T-helper 17 cell (primary cell): ENCODE measurements around the gene MOV10L1. TPM values are rescaled to one million over a fixed set of nuclear protein-coding genes. Genes with fewer than 3 reads are reported as not detected.

Experiments
- ATAC-seq: fragments of 150-1000 bp; cut with Tn5 transposase; 2 replicates; pipeline ENCODE4 v1.10.0; 2021; ENCODE audit warnings: mild to moderate bottlenecking, moderate library complexity
- DNase-seq, 3 donors: peaks; one replicate each; pipeline versions ENCODE4 v3.0.0 to v3.0.0-alpha.2; 2020 to 2021
- H3K9me3 ChIP-seq: one replicate; pipeline ENCODE4 v1.7.0; 2013; ENCODE audit warnings: low read length, mild to moderate bottlenecking; ENCODE audit not compliant: control insufficient read depth, poor library complexity, severe bottlenecking
- H3K27ac Mint-ChIP-seq: one replicate; pipeline ENCODE4 v1.8.0; 2022; ENCODE audit warnings: mild to moderate bottlenecking, moderate library complexity, mixed read lengths
- H3K27me3 Mint-ChIP-seq: one replicate; pipeline ENCODE4 v1.8.0; 2022; ENCODE audit warnings: mixed read lengths
- H3K36me3 Mint-ChIP-seq: one replicate; pipeline ENCODE4 v1.8.0; 2022; ENCODE audit warnings: low read depth, mixed read lengths
- H3K4me1 Mint-ChIP-seq: one replicate; pipeline ENCODE4 v1.8.0; 2022; ENCODE audit warnings: mild to moderate bottlenecking, mixed read lengths
- H3K4me3 Mint-ChIP-seq: one replicate; pipeline ENCODE4 v1.8.0; 2022; ENCODE audit warnings: mild to moderate bottlenecking, moderate library complexity, mixed read lengths
- total RNA-seq, 4 donors: library from RNA in 2 of 4; stranded (reverse) in 2 of 4; gene quantifications; one replicate each; pipeline ENCODE4 v1.2.3 and lab custom pipeline; 2022 to 2026

MOV10L1 gene
- total RNA-seq, 2 donors from 2014 or later, result not detected

DNA sequence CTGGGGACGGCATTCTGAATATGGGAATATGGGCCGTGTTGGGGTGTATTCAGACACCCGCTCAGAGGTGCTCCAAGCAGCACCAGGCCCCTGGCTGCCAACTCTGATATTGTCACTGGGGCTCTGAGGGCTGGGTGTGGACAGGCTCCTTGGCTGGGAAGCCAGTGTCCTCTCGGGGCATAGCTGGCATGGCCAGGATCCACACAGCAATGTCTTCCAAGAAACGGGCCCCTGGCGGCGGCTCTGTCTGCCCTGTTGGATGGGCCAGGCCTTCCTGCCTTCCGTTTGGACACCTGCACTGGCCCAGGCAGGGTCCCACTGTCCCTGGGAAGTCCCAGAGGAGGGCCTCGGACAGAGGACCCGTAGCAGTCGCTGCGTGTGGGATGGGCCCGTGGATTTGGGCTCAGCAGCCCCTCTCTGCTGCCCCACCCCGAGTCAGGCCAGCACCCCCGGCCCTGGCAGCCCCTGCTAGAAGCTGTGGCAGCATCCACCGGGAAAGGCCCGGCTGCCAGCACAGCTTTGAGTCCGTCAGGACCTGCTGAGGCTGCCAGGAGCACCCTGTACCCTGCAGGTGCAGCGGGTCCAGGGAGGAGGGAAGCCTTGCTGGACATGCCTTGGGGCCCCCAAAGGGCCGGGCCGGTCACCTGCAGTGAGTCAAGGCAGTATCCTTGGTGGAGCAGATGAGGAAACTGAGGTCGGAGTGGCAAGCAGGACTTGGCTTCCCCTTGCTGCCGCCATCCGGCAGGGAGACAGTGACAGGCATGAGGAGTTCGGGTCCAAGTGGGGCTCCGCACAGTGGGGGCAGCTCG is 84.8 kb downstream of the MOV10L1 start:
- no peak for ATAC-seq
- Mint-ChIP-seq H3K4me1 (peaks cover 4% of the 10 kb centered on the region), H3K4me3 (no peak overlapping the region), H3K36me3 (peaks cover 1% of the 10 kb centered on the region), H3K27ac (no peak overlapping the region), H3K27me3 (peaks cover 17% of the 10 kb centered on the region)
- DNase-seq, result no peak
- H3K9me3 ChIP-seq, result no peaks in the 10 kb centered on the region

DNA sequence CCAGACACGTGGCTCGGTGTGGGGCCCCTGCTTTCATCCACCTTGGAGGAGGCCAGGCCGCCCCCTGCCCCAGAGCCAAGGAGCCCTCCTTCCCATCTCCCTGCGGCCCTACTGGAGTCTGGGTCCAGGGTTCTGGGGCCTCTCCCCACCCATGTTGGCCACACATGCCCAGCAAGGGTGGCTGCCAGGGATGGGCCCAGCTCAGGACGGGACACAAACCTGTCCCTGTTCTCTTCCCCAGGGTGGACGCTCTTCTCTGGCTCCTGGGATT is 85.3 kb downstream of the MOV10L1 start:
- Mint-ChIP-seq H3K4me1 (peaks cover 7% of the 10 kb centered on the region), H3K36me3 (peaks cover 4% of the 10 kb centered on the region), H3K4me3 (no peak overlapping the region), H3K27ac (no peak overlapping the region), H3K27me3 (peaks cover 22% of the 10 kb centered on the region)
- DNase-seq (no peak), ATAC-seq (no peak)
- no peaks in the 10 kb centered on the region for H3K9me3 ChIP-seq

DNA sequence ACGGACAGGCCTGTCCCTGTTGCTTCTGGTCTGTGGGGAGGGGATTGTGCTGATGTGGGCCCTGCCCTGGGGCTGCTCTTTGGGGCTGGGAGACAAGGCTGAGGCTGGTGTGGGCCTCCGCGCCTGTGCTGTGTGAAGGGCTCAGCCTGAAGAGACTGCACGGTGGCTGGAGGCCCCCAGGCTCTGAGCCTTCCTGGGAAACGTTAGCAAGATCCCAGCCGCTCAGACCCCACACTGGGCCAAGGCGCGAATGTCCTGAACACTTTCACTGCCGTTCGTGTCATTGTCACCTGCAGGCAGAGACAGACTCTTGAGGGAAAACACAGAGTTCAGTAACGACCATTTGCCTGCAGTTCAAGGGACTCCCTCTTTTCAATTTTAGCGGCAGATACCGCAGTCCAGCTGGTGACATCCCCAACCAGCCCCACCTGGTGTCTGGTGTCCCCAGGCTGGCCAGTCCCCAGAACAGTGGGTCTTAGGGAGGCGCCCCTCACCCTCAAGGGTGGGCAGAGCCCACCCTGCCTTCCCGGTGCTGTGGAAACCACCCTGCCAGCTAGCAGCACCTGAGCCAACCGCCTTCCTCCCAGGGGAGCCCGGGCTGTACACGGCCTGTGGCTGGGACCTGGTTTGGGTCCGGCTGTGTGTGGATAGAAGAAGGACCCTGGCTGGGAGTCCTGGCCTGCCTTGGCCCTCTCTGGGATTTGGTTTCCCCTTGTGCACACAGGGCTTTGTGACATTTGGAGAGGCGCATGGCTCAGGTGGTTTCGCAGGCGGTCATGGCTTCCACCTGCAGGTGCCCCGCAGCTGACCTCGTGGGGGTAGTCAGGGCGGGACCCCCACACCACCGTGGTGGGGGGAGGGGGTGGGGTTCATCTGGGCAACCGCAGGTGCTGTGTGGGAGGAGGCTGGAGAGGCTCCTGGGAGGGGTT is 86.4 kb downstream of the MOV10L1 start:
- peaks cover 25% of the 10 kb centered on the region for H3K27me3 Mint-ChIP-seq
- peaks cover 4% of the 10 kb centered on the region for H3K4me1 Mint-ChIP-seq
- no peak overlapping the region for H3K4me3 Mint-ChIP-seq
- peaks cover 4% of the 10 kb centered on the region for H3K36me3 Mint-ChIP-seq
- no peaks in the 10 kb centered on the region for H3K9me3 ChIP-seq
- ATAC-seq, result no peak
- no peak overlapping the region for H3K27ac Mint-ChIP-seq
- DNase-seq, result no peak

DNA sequence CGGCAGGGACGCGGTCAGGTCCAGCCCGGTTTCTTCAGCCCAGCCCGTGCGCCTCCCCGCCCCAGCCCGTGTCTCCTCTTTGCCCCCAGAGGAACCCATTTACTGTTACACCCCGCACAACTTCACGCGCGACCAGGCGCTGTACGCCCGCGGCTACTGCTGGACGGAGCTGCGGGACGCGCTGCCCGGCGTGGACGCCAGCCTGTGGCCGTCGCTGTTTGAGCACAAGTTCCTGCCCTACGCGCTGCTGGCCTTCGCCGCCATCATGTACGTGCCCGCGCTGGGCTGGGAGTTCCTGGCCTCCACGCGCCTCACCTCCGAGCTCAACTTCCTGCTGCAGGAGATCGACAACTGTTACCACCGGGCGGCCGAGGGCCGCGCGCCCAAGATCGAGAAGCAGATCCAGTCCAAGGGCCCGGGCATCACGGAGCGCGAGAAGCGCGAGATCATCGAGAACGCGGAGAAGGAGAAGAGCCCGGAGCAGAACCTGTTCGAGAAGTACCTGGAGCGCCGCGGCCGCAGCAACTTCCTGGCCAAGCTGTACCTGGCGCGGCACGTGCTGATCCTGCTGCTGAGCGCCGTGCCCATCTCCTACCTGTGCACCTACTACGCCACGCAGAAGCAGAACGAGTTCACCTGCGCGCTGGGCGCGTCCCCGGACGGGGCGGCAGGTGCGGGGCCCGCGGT is 87.2 kb downstream of the MOV10L1 start:
- no peak overlapping the region for H3K27ac Mint-ChIP-seq
- no peak for DNase-seq
- ATAC-seq, result no peak
- H3K4me3 Mint-ChIP-seq, result no peak overlapping the region
- H3K36me3 Mint-ChIP-seq, result peaks cover 4% of the 10 kb centered on the region
- no peaks in the 10 kb centered on the region for H3K9me3 ChIP-seq
- H3K27me3 Mint-ChIP-seq, result peaks cover 20% of the 10 kb centered on the region
- H3K4me1 Mint-ChIP-seq, result peaks cover 4% of the 10 kb centered on the region

DNA sequence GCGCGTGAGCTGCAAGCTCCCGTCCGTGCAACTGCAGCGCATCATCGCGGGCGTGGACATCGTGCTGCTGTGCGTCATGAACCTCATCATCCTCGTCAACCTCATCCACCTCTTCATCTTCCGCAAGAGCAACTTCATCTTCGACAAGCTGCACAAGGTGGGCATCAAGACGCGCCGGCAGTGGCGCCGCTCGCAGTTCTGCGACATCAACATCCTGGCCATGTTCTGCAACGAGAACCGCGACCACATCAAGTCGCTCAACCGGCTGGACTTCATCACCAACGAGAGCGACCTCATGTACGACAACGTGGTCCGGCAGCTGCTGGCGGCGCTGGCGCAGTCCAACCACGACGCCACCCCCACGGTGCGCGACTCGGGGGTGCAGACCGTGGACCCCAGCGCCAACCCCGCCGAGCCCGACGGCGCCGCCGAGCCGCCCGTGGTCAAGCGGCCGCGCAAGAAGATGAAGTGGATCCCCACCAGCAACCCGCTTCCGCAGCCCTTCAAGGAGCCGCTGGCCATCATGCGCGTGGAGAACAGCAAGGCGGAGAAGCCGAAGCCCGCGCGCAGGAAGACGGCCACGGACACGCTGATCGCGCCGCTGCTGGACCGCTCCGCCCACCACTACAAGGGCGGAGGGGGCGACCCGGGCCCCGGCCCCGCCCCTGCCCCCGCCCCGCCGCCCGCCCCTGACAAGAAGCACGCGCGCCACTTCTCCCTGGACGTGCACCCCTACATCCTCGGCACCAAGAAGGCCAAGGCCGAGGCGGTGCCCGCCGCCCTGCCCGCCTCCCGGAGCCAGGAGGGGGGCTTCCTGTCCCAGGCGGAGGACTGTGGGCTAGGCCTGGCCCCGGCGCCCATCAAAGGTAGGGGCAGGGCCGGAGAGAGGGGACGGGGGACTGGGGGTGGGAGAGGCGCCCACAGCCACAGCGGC is 88.0 kb downstream of the MOV10L1 start:
- Mint-ChIP-seq H3K4me3 (no peak overlapping the region), H3K27me3 (peaks cover 13% of the 10 kb centered on the region), H3K4me1 (peaks cover 4% of the 10 kb centered on the region), H3K36me3 (peaks cover 4% of the 10 kb centered on the region), H3K27ac (no peak overlapping the region)
- DNase-seq, result no peak
- ATAC-seq, result no peak
- no peaks in the 10 kb centered on the region for H3K9me3 ChIP-seq

DNA sequence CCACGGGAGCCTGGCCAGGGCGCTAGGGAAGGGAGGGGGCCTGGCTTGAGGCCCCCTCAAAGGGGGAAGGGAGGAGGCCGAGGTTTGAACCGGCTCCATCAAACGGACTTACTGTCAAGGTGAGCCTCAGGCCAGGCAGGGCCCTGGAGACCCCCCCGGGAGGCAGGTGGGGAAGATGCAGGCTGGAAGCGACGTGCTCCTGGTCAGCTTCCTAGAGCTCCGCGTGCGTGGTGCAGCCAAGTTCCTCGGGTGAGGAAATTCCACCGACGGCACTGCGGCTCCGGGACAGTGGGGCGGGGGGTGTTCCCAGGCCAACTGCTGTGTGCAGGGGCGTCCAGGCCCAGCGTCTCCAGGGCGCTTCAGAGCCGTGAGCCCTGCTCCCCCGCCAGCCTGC is 88.7 kb downstream of the MOV10L1 start:
- peaks cover 4% of the 10 kb centered on the region for H3K36me3 Mint-ChIP-seq
- peaks cover 13% of the 10 kb centered on the region for H3K27me3 Mint-ChIP-seq
- DNase-seq, result no peak

DNA sequence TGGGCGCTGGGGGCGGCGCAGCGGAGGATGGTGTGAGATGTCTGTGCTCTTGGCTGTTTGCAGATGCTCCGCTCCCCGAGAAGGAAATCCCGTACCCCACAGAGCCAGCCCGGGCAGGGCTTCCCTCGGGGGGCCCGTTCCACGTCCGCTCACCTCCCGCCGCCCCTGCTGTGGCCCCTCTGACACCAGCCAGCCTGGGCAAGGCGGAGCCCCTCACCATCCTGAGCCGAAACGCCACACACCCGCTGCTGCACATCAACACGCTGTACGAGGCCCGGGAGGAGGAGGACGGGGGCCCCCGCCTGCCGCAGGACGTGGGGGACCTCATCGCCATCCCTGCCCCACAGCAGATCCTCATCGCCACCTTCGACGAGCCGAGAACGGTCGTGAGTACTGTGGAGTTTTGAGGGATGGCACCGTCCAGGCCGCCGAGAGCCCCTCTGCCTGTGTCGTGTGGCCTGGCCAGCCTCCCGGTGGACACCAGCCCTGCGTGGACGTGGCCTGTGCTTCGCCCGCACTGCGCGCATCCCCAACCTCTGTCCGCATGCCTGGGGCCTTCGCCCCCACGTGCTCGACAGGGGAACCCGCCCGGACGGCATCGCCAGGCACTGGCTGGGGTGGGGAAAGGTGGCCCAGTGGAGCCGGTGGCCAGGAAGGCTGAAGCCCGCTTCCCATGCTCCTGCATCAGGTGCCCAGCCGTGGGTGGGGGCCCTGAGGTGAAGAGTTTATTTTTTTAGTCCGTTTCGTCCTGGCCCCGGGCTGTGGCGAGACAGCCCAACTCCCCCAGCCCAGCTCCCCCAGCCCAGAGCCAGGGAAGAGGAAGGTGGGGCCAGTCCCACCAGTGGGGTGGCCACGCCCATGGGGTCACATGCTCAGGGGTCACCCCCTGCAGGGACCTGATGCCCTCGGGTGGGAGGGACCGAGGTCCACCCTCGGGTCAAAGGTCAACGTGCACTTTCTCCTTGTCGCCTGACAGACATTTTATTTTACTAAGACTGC is 89.4 kb downstream of the MOV10L1 start:
- H3K27ac Mint-ChIP-seq, result no peak overlapping the region
- H3K27me3 Mint-ChIP-seq, result peaks cover 13% of the 10 kb centered on the region
- no peak overlapping the region for H3K4me3 Mint-ChIP-seq
- ATAC-seq (no peak), DNase-seq (no peak)
- H3K4me1 Mint-ChIP-seq, result peaks cover 4% of the 10 kb centered on the region
- H3K9me3 ChIP-seq, result no peaks in the 10 kb centered on the region
- H3K36me3 Mint-ChIP-seq, result peaks cover 4% of the 10 kb centered on the region

More for the DNA sequence above, 88.7 kb downstream of the MOV10L1 start:
- H3K4me3 Mint-ChIP-seq, result no peak overlapping the region
- no peak overlapping the region for H3K27ac Mint-ChIP-seq
- no peak for ATAC-seq
- H3K4me1 Mint-ChIP-seq, result peaks cover 4% of the 10 kb centered on the region
- H3K9me3 ChIP-seq, result no peaks in the 10 kb centered on the region

DNA sequence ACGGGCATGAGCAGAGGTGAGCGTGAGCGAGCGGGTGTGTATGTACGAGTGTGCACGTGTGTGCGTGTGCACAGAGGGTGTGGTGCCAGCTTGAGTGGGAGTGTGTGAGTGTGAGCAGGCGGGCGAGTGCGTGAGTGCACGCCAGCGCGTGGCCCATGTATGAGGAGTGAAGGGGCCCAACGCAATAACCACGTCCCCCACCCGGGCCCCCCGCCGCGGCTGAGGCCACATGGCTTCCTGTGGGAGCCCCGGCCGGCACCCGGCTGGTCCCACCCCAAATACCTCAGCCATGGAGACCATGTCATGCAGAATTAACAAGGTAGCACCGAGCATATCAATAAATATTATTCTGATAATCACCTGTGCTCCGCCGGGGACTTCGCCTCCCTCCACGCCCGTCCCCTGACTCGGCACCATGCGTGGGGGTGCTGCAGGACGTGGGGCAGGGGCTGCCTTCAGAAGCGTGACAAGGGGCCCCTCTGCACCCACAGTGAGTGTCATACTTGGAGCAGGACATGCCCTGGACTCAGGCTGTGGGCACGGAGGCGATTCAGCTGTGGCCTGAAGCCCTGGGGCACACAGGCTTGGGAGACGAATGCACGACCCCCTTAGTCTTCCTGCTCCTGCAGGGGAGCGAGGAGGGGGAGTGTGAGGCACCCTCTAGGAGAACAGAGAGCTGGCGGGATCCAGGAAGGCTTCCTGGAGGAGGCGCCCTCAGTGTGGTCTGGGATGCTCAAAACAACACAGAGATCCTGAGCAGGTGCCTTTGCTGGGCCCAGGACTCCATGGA is 90.3 kb downstream of the MOV10L1 start:
- H3K4me1 Mint-ChIP-seq, result peaks cover 7% of the 10 kb centered on the region
- H3K4me3 Mint-ChIP-seq, result no peak overlapping the region
- H3K9me3 ChIP-seq, result no peaks in the 10 kb centered on the region
- peaks cover 4% of the 10 kb centered on the region for H3K36me3 Mint-ChIP-seq
- ATAC-seq (no peak), DNase-seq (no peak)
- peaks cover 13% of the 10 kb centered on the region for H3K27me3 Mint-ChIP-seq
- no peak overlapping the region for H3K27ac Mint-ChIP-seq

DNA sequence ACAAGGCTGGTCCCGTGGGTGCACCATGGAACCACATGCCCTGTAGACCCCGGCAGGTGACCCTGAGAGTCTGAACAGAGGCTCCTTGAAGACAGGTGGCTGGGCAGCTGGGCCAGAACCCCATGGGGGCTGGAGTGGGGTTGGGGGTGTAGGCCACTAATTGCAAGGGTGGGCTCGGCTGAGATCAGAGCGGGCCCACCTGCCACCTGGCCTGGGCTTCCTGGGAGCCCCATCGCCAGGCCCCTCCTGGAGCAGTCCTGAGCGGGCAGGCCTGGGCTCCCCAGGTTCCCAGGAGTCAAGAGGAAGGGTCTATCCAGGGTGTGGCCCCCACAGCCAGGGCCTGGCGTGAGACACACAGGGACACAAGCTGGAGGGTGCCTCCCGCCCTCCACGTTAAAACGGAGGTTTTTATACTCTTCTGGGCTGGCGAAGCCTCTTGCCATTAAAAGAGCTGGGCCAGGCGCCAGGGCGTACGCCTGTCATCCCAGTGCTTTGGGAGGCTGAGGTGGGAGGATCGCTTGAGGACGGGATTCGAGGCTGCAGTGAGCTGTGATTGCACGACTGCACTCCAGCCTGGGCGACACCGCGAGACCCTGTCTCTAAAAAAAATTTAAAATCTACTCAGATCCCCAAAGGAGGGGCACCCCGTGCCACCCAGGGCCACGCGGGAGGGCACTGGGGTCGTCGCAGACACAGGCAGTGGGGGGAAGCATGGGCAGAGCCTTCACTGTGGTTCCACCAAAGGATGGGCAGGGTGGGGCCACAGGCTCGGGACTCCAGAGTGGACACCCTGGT is 91.1 kb downstream of the MOV10L1 start:
- H3K36me3 Mint-ChIP-seq, result peaks cover 4% of the 10 kb centered on the region
- H3K4me3 Mint-ChIP-seq, result no peak overlapping the region
- DNase-seq (no peak), ATAC-seq (no peak)
- H3K4me1 Mint-ChIP-seq, result peaks cover 7% of the 10 kb centered on the region
- no peaks in the 10 kb centered on the region for H3K9me3 ChIP-seq
- H3K27me3 Mint-ChIP-seq, result peaks cover 13% of the 10 kb centered on the region
- no peak overlapping the region for H3K27ac Mint-ChIP-seq

DNA sequence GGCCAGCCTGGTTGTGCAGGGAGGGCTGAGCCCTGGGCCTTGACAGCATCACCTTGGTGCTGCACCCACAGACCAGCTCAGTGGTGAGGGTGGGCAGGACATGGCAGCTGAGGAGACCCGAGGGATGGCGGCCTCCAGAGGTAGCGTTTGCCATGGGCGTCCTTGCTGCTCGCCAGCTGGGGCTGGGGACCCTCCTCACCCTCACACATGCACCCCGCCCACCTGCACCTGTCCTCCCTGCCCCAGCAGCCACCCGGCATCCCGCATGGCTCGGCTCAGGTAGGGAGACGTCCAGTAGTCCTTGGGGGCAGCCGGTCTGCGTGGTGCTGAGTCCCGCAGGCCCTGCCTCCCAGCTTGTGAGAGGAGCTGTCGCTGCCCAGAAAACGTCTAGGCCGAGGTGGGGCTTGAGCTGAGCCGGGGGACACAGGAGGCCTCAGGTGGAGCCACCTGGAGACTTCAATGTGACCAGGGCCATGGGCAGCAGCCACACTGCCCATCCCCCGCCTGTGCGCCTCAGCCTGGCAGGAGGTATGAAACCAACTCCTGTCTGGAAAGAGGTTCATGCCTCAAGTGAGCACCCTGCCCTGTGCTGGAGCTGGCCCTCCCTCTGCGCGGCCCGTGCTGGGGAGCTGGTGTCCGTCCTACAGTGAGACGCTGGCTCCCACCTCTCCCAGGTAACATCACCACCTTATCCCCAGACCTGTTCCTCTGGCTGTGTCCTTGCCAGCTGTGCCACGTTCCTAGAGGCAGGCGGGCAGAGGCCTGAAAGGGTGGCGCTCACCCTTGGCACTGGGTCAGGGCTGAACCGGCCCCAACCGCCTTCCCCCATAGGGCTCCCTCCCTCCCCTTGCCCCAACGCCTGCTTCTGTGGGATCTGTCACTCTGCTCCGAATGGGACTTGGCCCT is 92.6 kb downstream of the MOV10L1 start:
- H3K27me3 Mint-ChIP-seq, result peaks cover 13% of the 10 kb centered on the region

More for the DNA sequence above, 92.6 kb downstream of the MOV10L1 start:
- no peak overlapping the region for H3K27ac Mint-ChIP-seq
- no peak for DNase-seq
- peaks cover 7% of the 10 kb centered on the region for H3K36me3 Mint-ChIP-seq
- no peak for ATAC-seq
- H3K4me3 Mint-ChIP-seq, result peak overlapping the region; percentile 45
- H3K4me1 Mint-ChIP-seq, result peaks cover 12% of the 10 kb centered on the region
- no peaks in the 10 kb centered on the region for H3K9me3 ChIP-seq
